ENCODE results near the gene NME4.
"Not testable (repeated sequence)": the region's sequence is repeated elsewhere in the genome, so short reads cannot be mapped to it uniquely, and the experiment has no call there.

The NME4 gene

DNA sequence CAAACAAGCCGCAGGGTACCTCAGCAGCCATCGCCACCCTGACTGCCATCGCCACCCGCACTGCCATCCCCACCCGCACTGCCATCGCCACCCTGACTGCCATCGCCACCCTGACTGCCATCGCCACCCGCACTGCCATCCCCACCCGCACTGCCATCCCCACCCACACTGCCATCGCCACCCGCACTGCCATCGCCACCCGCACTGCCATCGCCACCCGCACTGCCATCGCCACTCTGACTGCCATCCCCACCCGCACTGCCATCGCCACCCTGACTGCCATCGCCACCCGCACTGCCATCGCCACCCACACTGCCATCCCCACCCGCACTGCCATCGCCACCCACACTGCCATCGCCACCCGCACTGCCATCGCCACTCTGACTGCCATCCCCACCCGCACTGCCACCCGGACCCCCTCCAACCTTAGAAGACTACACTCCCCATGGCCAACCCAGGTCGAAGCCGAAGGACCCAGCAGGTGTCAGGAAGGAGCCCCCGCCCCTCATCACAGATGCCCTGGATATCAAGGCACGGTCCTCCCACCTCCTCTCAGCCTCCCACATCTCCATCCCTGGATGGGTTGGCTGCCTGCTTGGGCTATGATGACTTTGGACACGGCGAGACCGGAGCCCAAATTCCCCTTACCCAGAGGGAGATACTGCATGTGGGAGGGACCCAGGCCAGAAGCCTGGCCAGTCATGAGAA, 18.7 kb upstream of the NME4 start:
- DNase-seq, result not testable (repeated sequence)

- no peak for DNase-seq
These were observed 18.2 kb upstream of the NME4 start for GRCh38 chr16:378821-379182.

GRCh38 chr16:379183-379960, 17.6 kb upstream of the NME4 start:
- no peak for DNase-seq

GRCh38 chr16:379961-380761, 16.8 kb upstream of the NME4 start:
- DNase-seq, result no peak

DNA sequence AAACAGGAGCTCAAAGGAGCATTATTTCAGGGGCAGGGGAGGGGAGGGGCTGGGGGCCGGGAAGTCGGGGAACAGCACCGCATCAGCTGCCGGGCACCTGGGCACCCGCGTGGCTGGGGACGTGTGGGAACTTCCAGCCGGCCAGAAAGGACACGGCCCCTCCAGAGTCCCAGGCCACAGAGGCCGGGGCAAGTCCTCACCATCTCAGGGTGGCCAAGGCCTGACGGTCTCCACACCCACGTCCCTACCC, 16.3 kb upstream of the NME4 start:
- DNase-seq, result no peak

- no peak for DNase-seq
These were observed 15.8 kb upstream of the NME4 start for GRCh38 chr16:381012-381788.

- peak; percentile 71 for DNase-seq
These were observed 14.9 kb upstream of the NME4 start, which contains the start of gene PGAP6 for GRCh38 chr16:381789-382717. TSS of gene PGAP6 (minus strand) at chr16:381978. CDS start at chr16:381821, 157 bp downstream.

DNA sequence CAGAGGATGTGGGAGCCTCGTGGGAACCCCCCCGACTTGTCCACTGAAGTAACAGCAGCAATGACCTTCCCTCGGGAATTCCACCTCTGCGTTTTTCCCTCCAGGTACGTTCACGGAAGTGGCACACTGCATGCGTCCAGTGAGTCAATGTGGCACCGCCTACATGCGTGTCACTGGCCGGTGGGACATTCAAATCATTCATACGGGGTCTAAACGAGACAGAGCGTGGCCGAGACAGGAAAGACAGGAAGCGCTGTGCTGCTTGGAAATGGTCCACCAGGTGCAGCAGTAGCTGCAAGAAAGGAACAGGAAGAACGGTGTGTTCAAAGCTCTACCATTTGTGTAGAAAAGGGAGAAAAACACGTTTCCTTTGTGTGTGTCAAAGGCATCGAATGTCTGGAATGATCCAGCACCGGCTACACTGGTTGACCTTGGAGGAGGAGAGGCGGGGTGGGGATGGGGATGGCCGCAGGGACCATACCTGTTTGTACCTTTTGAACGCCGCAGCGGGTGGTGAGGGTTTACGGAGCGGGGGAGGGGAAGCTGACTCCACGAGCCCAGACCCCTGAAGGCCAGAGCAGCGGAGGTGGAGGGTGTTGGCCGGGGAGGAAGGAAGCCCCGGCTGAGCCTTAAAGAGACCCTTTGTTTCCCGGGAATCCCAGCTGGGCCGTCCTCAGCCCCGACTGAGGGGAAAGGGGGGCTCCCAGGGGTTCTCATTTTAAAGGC, 13.5 kb upstream of the NME4 start:
- DNase-seq, result no peak

DNA sequence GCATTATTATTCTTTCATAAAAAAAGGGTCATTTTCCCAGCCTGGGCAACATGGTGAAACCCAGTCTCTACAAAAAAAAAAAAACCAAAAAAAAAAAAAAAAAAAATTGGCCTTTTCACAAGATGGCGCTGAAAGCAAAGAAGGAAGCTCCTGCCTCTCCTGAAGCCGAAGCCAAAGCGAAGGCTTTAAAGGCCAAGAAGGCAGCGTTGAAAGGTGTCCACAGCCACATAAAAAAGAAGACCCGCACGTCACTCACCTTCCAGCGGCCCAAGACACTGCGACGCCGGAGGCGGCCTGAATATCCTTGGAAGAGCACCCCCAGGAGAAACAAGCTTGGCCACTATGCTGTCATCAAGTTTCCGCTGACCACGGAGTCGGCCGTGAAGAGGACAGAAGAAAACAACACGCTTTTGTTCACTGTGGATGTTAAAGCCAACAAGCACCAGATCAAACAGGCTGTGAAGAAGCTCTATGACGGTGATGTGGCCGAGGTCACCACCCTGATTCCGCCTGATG, 10.3 kb upstream of the NME4 start:
- no peak for DNase-seq

GRCh38 chr16:387761-388666, 9.0 kb upstream of the NME4 start:
- DNase-seq, result not testable (repeated sequence)

GRCh38 chr16:389352-389751, 7.6 kb upstream of the NME4 start:
- DNase-seq, result no peak

- no peak for DNase-seq
These were observed 5.1 kb upstream of the NME4 start for GRCh38 chr16:391885-392335.

GRCh38 chr16:392450-393030, 4.5 kb upstream of the NME4 start:
- DNase-seq, result no peak

GRCh38 chr16:396199-396598, 800 bp upstream of the NME4 start:
- DNase-seq, result no peak

DNA sequence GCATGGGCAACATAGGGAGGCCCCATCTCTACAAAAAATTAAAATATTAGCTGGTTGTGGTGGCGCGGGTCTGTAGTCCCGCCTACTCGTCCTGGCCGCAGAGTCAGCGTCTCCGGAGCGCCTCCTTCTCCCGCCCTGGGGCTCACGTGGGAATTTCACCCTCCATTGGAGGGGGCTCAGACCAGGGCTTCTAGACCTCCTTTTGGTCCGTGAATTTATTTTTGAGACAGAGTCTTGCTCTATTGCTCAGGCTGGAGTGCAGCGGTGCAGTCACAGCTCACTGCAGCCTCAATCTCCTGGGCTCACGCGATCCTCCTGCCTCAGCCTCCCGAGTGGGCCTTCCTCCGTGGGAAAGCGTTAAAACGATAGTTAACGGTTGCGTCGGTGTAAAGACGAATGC, 394 bp upstream of the NME4 start:
- peak; percentile 44 for DNase-seq

DNA sequence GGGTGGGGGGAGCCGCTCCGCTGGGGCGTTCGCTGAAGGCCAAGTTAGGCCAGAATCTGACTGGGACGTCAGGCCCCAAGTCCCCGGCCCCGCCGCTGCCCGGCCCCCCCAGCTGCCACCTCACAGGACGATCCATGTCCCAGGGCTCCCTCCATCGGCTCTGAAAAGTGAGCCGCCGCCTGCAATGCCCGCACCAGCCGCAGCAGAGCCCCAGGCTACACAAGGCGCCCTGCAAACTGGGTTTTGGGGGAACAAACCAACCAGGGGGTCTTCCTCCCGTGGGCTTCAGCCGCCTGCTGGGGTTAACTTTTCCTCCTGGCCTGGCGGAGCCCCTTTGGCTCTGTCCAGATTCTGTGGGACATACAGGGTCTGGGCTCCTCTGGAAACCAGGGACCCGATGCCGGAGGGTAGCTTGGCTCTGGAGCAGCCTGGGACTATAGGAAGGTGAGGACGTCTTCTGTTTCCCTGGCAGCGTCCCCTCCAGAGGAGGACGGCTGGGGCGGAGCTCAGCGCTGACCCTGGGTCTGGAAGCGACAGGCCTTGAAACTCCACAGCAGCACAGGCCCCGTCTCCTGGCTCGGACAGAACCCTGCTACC, 835 bp downstream of the NME4 start:
- peak; percentile 72 for DNase-seq

- DNase-seq, result no peak
These were observed 1.8 kb downstream of the NME4 start for GRCh38 chr16:398561-399339.

All from left hindlimb (tissue), 1 donor.